Measurements from ENCODE around the gene HMGCS1.
"Not testable (repeated sequence)": the region's sequence is repeated elsewhere in the genome, so short reads cannot be mapped to it uniquely, and the experiment has no call there.

The HMGCS1 gene

GRCh38 chr5:43313035-43313853 is at the start of gene HMGCS1:
HMGCS1 (minus strand) TSS chr5:43313412; CDS start chr5:43298965, 14,447 bp downstream.
- peak; percentile 80 for DNase-seq

DNA sequence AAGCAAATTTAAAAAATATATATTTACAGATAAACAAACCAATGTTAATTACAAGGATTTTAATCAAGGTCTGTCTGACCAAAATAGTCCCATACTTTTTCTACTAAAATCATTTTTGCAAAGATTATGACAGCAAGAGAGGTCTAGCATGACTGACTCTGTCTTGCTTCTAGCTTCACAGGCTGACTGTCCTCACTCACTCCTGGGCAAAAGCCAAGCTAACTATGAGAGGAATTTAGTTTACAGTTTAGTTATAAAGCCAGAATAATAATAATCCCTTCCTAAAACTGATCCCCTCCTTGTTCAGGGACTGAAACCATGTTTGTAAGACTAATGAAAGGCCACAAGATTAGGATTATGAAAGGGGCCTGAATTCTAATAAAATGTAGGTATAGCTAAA is 45.5 kb upstream of the HMGCS1 start:
- DNase-seq = no peak

DNA sequence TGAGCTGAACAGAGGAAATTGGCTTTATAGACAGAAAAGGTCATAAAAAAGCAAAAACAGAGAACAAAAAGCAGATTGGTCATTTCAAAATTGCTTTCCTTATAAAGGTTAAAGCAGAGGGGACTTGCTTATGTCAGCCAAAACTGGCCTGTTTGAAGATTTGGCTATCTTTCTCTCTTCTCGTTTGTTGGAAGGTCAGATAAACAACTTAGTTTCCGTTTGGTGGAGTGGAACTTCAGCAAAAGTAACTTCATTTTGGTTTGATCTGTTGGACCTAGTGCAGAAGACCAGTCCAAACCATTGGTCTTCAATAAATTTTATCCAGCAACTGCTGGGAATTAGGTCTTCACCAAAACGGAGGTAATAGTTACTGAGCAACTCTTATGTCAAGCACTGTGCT is 45.1 kb upstream of the HMGCS1 start:
- no peak for DNase-seq

DNA sequence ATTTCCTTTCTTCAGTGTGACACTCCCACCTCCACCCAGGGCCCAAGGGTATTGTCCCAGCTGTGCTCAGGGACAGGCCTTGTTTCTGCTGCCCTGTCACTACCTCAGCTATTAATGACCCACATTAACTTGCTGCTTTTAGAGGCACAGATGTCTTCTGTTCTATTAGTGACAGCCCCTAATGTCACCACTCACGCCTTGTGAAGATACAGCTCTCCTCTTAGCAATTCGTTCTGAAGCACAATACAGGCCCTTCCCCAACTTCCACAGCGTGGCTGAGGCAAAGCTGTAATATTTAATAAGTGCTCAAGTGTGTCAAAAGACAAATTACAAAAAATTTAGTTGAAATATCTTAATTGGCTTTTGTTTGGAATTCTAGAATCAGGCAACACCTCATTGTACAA is 44.7 kb upstream of the HMGCS1 start:
- DNase-seq = no peak

DNA sequence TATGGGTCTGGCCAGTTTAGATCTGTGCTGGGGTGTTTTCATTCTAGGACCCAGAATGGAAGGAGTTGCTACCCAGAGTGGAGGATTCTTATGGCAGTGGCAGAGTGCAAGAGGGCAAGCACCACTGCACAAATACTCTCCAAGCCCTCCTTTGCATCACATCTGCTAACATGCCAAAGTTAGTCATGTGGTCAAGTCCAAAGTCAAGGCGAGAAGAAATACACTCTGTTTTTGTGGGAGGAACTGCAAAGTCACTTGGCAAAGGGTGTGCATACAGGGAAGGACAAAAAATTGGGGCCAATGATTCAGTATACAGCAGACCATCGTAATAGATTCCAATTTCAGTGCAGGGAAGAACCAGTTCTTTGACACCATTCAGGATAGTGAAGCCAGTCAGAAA is 43.9 kb upstream of the HMGCS1 start:
- no peak for DNase-seq

DNA sequence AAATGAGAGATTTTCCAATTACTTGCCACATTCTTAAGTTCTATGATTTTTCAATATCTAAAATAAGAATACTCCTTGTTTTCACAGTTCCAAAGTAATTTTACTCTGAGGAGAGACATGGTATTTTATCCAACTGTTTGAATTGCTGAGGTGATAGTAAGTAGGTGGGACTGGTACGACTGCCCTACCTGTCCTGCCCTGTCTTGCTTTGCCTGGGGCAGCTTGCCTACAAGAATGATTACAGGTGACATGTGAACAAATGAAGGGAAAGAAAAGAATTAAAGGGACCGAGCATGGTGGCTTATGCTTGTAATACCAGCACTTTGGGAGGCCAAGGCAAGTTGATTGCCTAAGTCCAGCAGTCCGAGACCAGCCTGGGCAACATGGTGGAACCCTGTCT is 41.6 kb upstream of the HMGCS1 start:
- DNase-seq = no peak

GRCh38 chr5:43353668-43354067 is 40.5 kb upstream of the HMGCS1 start:
- DNase-seq = no peak

GRCh38 chr5:43352915-43353314 is 39.7 kb upstream of the HMGCS1 start:
- DNase-seq = no peak

GRCh38 chr5:43352131-43352530 is 38.9 kb upstream of the HMGCS1 start:
- DNase-seq = no peak

GRCh38 chr5:43348861-43349363 is 35.7 kb upstream of the HMGCS1 start:
- no peak for DNase-seq

GRCh38 chr5:43348207-43348606 is 35.0 kb upstream of the HMGCS1 start:
- no peak for DNase-seq

DNA sequence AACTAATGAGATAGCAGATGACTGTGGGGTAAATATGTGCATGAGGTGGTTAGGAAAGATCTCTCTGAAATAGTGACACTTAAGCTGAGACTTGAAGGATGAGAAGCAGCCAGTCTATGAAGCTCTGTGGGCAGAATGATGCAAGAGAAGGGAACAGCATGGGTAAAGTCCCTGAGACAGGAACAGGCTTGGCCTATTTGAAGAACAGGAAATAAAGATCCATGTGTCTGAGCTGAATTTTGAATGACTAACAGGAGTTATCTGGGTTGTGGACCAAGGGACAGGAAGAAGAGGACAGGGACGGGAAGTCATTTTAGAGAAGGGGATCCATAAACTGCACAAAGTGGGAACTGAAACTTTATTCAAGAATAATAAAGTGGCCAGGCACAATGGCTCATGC is 25.6 kb upstream of the HMGCS1 start:
- DNase-seq = peak; percentile 89

- no peak for DNase-seq
Measured at GRCh38 chr5:43336159-43336558, 22.9 kb upstream of the HMGCS1 start.

DNA sequence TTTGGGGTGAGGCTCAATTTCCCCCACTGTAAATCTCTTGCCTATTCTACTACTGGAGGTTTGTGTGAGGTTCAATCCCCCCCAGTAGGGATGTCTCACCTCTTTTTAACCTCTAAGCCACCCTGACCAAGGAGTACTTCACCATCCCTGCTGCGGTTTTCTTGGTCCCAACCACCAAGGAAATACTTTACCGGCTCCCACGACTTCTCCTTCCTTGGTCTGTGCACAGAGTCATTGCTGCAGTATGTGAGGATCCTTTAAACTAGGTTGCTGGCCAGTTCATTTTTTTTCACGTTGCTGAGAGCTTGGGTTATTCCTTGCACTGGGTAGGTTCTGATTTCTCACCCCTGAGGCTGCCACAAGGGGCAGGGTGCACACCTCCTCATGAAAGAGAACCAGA is 22.5 kb upstream of the HMGCS1 start:
- no peak for DNase-seq

GRCh38 chr5:43332401-43332800 is 19.2 kb upstream of the HMGCS1 start:
- DNase-seq = no peak

DNA sequence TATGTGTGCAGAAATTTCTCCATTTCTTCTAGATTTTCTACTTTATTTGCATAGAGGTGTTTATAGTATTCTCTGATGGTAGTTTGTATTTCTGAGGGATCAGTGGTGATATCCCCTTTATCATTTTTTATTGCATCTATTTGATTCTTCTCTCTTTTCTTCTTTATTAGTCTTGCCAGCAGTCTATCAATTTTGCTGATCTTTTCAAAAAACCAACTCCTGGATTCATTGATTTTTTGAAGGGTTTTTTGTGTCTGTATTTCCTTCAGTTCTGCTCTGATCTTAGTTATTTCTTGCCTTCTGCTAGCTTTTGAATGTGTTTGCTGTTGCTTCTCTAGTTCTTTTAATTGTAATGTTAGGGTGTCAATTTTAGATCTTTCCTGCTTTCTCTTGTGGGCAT is 12.4 kb upstream of the HMGCS1 start:
- not testable (repeated sequence) for DNase-seq

GRCh38 chr5:43323488-43323887 is 10.3 kb upstream of the HMGCS1 start:
- not testable (repeated sequence) for DNase-seq

GRCh38 chr5:43320846-43321245 is 7.6 kb upstream of the HMGCS1 start:
- no peak for DNase-seq

GRCh38 chr5:43316421-43316820 is 3.2 kb upstream of the HMGCS1 start:
- no peak for DNase-seq

DNA sequence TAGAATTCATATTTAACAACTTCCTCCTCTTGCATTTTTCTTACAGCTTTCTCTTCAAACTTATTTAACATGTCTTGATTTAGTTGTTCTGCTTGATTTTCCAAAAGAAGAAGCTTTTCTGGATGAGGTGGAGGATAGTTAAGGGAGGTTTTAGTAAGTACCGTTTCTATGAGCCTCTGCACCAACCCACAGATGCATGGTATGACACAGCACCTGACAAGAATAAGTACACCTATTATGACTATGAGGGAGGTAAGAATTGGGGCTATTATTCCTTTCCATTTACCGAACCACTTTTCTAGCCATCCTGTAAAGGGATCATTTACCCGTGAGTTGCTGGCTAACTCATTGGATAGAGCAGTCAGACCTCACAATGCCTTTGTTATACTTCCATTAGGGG is 2.5 kb upstream of the HMGCS1 start:
- DNase-seq = no peak

DNA sequence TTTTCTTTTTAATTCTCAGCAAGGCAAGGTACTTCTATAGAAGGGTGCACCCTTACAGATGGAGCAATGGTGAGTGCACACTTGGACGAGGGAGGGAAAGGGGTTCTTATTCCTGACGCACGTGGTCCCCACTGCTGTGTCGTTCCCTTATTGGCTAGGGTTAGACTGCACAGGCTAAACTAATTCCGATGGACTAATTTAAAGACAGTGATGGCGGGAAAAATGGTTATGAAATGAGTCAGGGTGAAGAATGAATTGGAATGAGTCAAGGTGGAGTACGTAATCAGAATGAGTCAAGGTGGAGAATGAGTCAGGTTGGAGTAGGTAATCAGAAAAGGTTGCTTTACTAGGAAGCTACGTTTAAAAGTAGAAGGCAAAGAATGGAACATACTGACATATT is 2.1 kb upstream of the HMGCS1 start:
- DNase-seq = no peak

DNA sequence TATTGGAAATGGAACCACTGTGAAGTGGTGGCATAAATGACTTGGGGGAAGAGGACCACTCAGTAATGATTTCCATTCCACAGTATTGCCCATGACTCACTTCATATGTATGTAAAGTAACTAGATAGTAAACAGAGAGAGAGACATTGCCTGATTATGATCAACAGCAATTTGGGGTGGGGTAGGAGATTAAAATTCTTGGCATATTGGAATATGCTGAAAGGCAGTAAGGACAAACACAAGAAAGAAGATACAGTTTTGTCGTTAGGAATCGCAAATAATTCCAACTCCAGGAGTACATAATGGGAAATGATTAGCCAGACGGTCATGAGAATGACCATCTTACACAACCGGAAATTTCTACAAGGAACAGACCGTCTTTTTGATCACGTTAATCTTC is 1.5 kb upstream of the HMGCS1 start:
- no peak for DNase-seq

- no peak for DNase-seq
Measured at GRCh38 chr5:43313854-43314457, 744 bp upstream of the HMGCS1 start.

DNA sequence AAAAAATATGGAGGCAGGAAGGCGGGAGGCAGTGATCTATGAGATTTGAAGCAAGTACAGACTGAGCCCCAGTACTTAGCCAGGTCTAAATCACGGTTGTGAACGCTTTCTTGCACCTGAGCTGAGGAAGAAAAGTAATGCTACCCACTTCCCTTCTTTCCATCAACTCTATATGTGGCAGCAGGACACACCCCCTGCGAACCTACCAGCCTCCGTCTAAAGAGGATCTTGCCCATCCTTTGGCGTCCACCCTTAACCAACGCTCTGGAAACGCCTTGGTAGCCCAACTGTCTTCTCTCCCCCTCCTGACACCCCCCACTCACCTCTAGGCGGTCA is 545 bp downstream of the HMGCS1 start:
- no peak for DNase-seq
